Measurements from ENCODE around the gene WDR45B.
A peak's percentile ranks its signal among the peaks of the same experiment; 100 is the strongest.

WDR45B gene

GRCh38 chr17:82648165-82648668 is at the start of gene WDR45B:
WDR45B (minus strand) TSS chr17:82648444; CDS start chr17:82648340, 104 bp downstream.
- DNase-seq = peak; percentile 94

- no peak for DNase-seq
Measured at GRCh38 chr17:82697808-82698064, 49.5 kb upstream of the WDR45B start.

- DNase-seq = peak; percentile 26
Measured at GRCh38 chr17:82696916-82697807, 48.9 kb upstream of the WDR45B start.

- DNase-seq = no peak
Measured at GRCh38 chr17:82696259-82696658, 48.0 kb upstream of the WDR45B start.

GRCh38 chr17:82694647-82695046 is 46.4 kb upstream of the WDR45B start:
- no peak for DNase-seq

- DNase-seq = no peak
Measured at GRCh38 chr17:82693168-82693867, 45.1 kb upstream of the WDR45B start.

- DNase-seq = no peak
Measured at GRCh38 chr17:82692268-82692667, 44.0 kb upstream of the WDR45B start.

- DNase-seq = peak; percentile 30
Measured at GRCh38 chr17:82691714-82692113, 43.5 kb upstream of the WDR45B start.

- no peak for DNase-seq
Measured at GRCh38 chr17:82690786-82691489, 42.7 kb upstream of the WDR45B start.

GRCh38 chr17:82689077-82689476 is 40.8 kb upstream of the WDR45B start:
- DNase-seq = no peak

GRCh38 chr17:82687871-82688270 is 39.6 kb upstream of the WDR45B start:
- no peak for DNase-seq

- no peak for DNase-seq
Measured at GRCh38 chr17:82687375-82687861, 39.2 kb upstream of the WDR45B start.

GRCh38 chr17:82686366-82687324 is 38.4 kb upstream of the WDR45B start:
- no peak for DNase-seq

GRCh38 chr17:82685291-82685690 is 37.0 kb upstream of the WDR45B start:
- DNase-seq = no peak

GRCh38 chr17:82684228-82684841 is 36.1 kb upstream of the WDR45B start:
- no peak for DNase-seq

- DNase-seq = no peak
Measured at GRCh38 chr17:82683534-82683933, 35.3 kb upstream of the WDR45B start.

GRCh38 chr17:82681547-82681946 is 33.3 kb upstream of the WDR45B start:
- no peak for DNase-seq

GRCh38 chr17:82679586-82680465 is 31.6 kb upstream of the WDR45B start:
- no peak for DNase-seq

- DNase-seq = no peak
Measured at GRCh38 chr17:82678265-82678891, 30.1 kb upstream of the WDR45B start.

GRCh38 chr17:82677353-82677925 is 29.2 kb upstream of the WDR45B start:
- DNase-seq = no peak
